Posterior vena cava (tissue), 2 donors: ENCODE results near the gene CLOCK. TPM values are rescaled to one million over a fixed set of nuclear protein-coding genes. Genes with fewer than 3 reads are reported as not detected.

Experiments
- total RNA-seq, 2 donors: library from RNA; stranded (reverse); fragmentation: NEBNext Ultra II Directional; extraction: Animal tissue kit (Norgen Biotek cat#: 25700); gene quantifications; one replicate each; pipeline ENCODE4 v1.2.1, GENCODE V29; 2021
- donor health status: DM: yes; HTN: yes; CAD: no.
- donor health status: DM: yes; HTN: yes; CAD: no.

The CLOCK gene
- total RNA-seq, 2 donors from 2014 or later, result 35.2 to 45.1 TPM

Other genes with a start within 250 kb of the CLOCK start
- gene SRD5A3, start 200.7 kb downstream of the CLOCK start, total RNA-seq, result 10 to 100 TPM in 1 of 2 donors, 1 to 10 TPM in 1; 9.7 to 10.0 TPM
- 100 to 1,000 TPM; 132 to 149 TPM for gene TMEM165, start 151.0 kb downstream of the CLOCK start, total RNA-seq
- gene PDCL2, start 45.3 kb upstream of the CLOCK start, total RNA-seq, result not detected
- gene NMU, start 89.4 kb upstream of the CLOCK start, total RNA-seq, result not detected